ENCODE data around the gene KAT2A.

The KAT2A gene

GRCh38 chr17:42094375-42095069, 26.6 kb downstream of the KAT2A start:
- DNase-seq (ENCODE audit: low read depth) = no peak

- no peak for DNase-seq (ENCODE audit: low read depth)
Measured at GRCh38 chr17:42092939-42093338, 28.2 kb downstream of the KAT2A start.

- no peak for DNase-seq (ENCODE audit: low read depth)
Measured at GRCh38 chr17:42090964-42091790, 30.0 kb downstream of the KAT2A start.

- DNase-seq (ENCODE audit: low read depth) = no peak
Measured at GRCh38 chr17:42088736-42089135, 32.4 kb downstream of the KAT2A start.

GRCh38 chr17:42087736-42088705, 33.1 kb downstream of the KAT2A start:
- DNase-seq (ENCODE audit: low read depth) = no peak

GRCh38 chr17:42087042-42087701, 34.0 kb downstream of the KAT2A start:
- DNase-seq (ENCODE audit: low read depth) = no peak

GRCh38 chr17:42081516-42082129, 39.5 kb downstream of the KAT2A start:
- DNase-seq (ENCODE audit: low read depth) = no peak

- no peak for DNase-seq (ENCODE audit: low read depth)
Measured at GRCh38 chr17:42079541-42079940, 41.6 kb downstream of the KAT2A start.

GRCh38 chr17:42078396-42079043, 42.6 kb downstream of the KAT2A start:
- DNase-seq (ENCODE audit: low read depth) = no peak

- DNase-seq (ENCODE audit: low read depth) = no peak
Measured at GRCh38 chr17:42077755-42078154, 43.4 kb downstream of the KAT2A start.

- no peak for DNase-seq (ENCODE audit: low read depth)
Measured at GRCh38 chr17:42076797-42077559, 44.2 kb downstream of the KAT2A start.

GRCh38 chr17:42075789-42076188, 45.4 kb downstream of the KAT2A start:
- no peak for DNase-seq (ENCODE audit: low read depth)

- DNase-seq (ENCODE audit: low read depth) = no peak
Measured at GRCh38 chr17:42072323-42073187, 48.6 kb downstream of the KAT2A start.

GRCh38 chr17:42071810-42072209, 49.4 kb downstream of the KAT2A start:
- DNase-seq (ENCODE audit: low read depth) = no peak

GRCh38 chr17:42068979-42069378, 52.2 kb downstream of the KAT2A start:
- no peak for DNase-seq (ENCODE audit: low read depth)

- peak; percentile 56 for DNase-seq (ENCODE audit: low read depth)
Measured at GRCh38 chr17:42067371-42068091, 53.6 kb downstream of the KAT2A start.

GRCh38 chr17:42065201-42065600, 56.0 kb downstream of the KAT2A start:
- DNase-seq (ENCODE audit: low read depth) = no peak

All from activated T-helper 9 cell treated with anti-CD3 and anti-CD28 coated beads, Interleukin-2, amount 50 U/mL, for 16 hours (primary cell).